Sigmoid colon (tissue), 7 donors: ENCODE results near the gene IDI2. TPM values are rescaled to one million over a fixed set of nuclear protein-coding genes. Genes with fewer than 3 reads are reported as not detected.

Source experiments
- DNase-seq: peaks from one replicate; pipeline ENCODE4 v3.0.0-alpha.2; 2019
- H3K27ac ChIP-seq, 4 donors: fragments of 200-600 bp; sonication (generic); one replicate each; pipeline ENCODE4 v1.5.1; 2016 to 2019; ENCODE audit warnings: mild to moderate bottlenecking in 1 of 4
- H3K27me3 ChIP-seq, 3 donors: fragments of 200-600 bp; sonication (generic); one replicate each; pipeline ENCODE4 v1.5.1; 2019; ENCODE audit warnings: mild to moderate bottlenecking in 1 of 3
- H3K36me3 ChIP-seq, 4 donors: fragments of 200-600 bp; sonication (generic); one replicate each; pipeline ENCODE4 v1.5.1; 2016 to 2019
- H3K4me1 ChIP-seq, 4 donors: fragments of 200-600 bp; sonication (generic); one replicate each; pipeline ENCODE4 v1.5.1; 2017 to 2019
- H3K4me3 ChIP-seq, 4 donors: fragments of 200-600 bp; sonication (generic); one replicate each; pipeline ENCODE4 v1.5.1; 2017 to 2019; ENCODE audit warnings: mild to moderate bottlenecking in 2 of 4, moderate library complexity in 1 of 4
- H3K9me3 ChIP-seq, 4 donors: fragments of 200-600 bp in 3 of 4; sonication (generic) in 3 of 4; one replicate each; pipeline versions ENCODE4 v1.5.1 to v1.6.1; 2013 to 2019
- CTCF ChIP-seq, 4 experiments: fragments of 450-650 bp in 3 of 4; fragments of 200-600 bp in 1 of 4; IDR thresholded peaks; one replicate each; pipeline ENCODE4 v1.5.1; 2016 to 2019; ENCODE audit warnings: antibody characterized with exemption in 4 of 4, mild to moderate bottlenecking in 3 of 4, moderate library complexity in 2 of 4
- EP300 ChIP-seq, 4 donors: sonication (generic); formaldehyde crosslinking; IDR thresholded peaks; one replicate each; pipeline ENCODE4 v1.6.1; 2017; ENCODE audit warnings: antibody characterized with exemption in 4 of 4
- POLR2A ChIP-seq, 2 donors: fragments of 450-650 bp; IDR thresholded peaks; one replicate each; pipeline ENCODE4 v1.6.1; 2016; ENCODE audit warnings: antibody characterized with exemption in 2 of 2, mild to moderate bottlenecking in 2 of 2, moderate library complexity in 2 of 2
- POLR2AphosphoS5 ChIP-seq, 4 donors: sonication (generic); formaldehyde crosslinking; IDR thresholded peaks; one replicate each; pipeline ENCODE4 v1.6.1; 2017; ENCODE audit warnings: antibody characterized with exemption in 4 of 4
- WGBS, 2 donors: extraction: QIAGEN DNeasy Blood & Tissue Kit; methylation state at CpG; one replicate each; pipeline ENCODE4 v1.1.7; 2013; 5-methylcytosine and 5-hydroxymethylcytosine counted together
- intact Hi-C: fragments of 100-400 bp; cut with DNase I; formaldehyde crosslinking; loops from one replicate; pipeline ENCODE4 v1.15.1; 2023
- polyA plus RNA-seq, 3 donors: library from polyadenylated mRNA; stranded (reverse); fragments of 200-250 nt; gene quantifications; one replicate each; pipeline ENCODE4 v1.2.3, GENCODE V29; 2013
- total RNA-seq, 4 donors: library from RNA; depleted of rRNA; stranded (reverse); fragments of >200 nt; gene quantifications; one replicate each; pipeline ENCODE4 v1.1.0, GENCODE V29; 2016
- donor health status: healthy with polysubstance abuse.
- donor health status: Bipolar disorder and iron deficiency.
- donor health status: healthy.

The IDI2 gene
- total and polyA plus RNA-seq, 7 donors = not detected

DNA sequence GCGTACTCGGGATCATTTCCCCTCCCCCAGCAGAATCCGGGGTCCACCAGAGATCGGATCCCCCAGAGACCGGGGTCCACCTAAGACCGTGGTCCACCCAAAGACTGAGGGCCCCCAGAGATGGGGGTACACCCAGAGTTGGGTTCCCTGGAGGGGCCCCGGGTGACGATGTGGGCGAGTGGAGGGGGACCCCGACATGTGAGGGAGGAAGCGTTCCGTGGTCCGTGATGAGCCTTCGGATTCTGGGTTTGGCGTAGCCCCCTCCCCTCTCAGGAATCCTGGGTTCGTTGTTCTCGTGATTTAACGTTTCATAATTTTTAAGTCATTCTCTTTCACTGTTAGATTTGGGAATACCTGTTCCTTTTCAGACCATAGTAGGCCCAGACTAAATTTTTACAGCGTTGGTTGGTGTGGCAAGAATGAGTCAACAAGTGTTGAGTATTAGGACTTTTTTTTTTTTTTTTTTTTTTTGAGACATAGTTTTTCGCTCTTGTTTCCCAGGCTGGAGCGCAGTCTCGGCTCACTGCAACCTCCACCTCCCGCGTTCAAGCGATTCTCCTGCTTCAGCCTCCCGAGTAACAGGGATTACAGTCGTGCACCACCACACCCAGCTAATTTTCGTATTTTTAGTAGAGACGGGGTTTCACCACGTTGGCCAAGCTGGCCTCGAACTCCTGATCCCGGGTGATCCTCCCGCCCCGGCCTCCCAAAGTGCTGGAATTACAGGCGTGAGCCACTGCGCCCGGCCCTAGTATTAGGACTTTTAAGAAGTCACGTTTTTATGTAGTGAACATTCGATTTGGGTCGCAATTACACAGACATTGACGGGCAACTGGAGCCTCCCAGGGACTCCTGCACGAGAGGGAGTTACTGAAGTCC lies 36.8 kb downstream of the IDI2 start:
- H3K36me3 ChIP-seq = peaks cover 0 to 16% (median 9%) of the 10 kb centered on the region in 4 donors
- DNase-seq = no peak
- intact Hi-C loops = loop anchor here (1.0 to 5.0 kb wide), 2 partner anchors 58 kb away; partner anchors contain the start of genes IDI1 and LARP4B
- TF ChIP-seq POLR2A (IDR thresholded peaks at IDR 0.05) (no peak), CTCF (IDR thresholded peaks at IDR 0.05) (no peak), POLR2AphosphoS5 (IDR thresholded peaks at IDR 0.05) (no peak), EP300 (IDR thresholded peaks at IDR 0.05) (no peak)
- peaks cover 0 to 27% (median 23%) of the 10 kb centered on the region in 4 donors for H3K4me1 ChIP-seq
- peak overlapping the region; percentile 76 to 97 (median 96) for H3K4me3 ChIP-seq
- WGBS, 2 donors = 28 to 31% methylated on average over 42 of the region's 42 CpGs
- no peaks in the 10 kb centered on the region for H3K9me3 ChIP-seq
- H3K27ac ChIP-seq = peak overlapping the region; percentile 93 to 97 (median 94)
- H3K27me3 ChIP-seq = no peaks in the 10 kb centered on the region

DNA sequence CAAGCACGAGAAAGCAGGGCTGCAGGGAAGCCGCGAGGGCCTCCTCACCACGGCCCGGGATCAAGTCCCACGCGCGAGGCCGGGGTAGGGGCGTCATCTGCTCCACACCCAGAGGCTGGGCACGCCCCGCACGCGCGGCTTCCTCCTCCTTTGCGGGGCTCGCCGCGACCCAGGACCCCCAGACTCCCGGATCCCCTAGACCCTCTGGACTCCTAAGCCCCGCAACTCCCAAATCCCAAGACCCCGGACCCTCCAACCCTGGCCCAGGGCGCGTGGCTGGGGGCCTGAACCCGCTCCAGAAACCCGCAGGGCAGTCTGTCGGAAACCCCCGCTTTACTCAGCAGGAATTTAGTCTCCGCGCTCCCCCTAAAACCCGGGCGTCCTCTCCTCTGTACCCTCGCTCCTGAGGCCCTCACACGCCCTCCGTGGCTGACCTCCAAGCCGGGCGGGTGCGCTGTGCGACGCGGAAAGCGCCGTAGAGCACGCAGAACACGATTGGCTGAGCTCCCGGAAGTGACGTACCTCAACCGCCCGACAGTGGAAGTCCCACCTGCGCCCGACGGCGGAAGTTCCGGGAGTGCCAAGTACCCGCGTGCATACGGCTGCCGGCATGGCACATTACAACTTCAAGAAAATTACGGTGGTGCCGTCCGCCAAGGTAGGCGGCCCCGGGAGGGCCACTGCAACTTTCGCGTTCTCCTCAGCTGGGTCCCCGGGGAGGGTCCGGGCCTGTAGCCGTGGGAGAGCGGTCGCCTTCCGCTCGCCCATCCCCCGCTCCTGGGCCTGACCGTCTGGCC lies 37.6 kb downstream of the IDI2 start, which contains the start of gene GTPBP4:
TSS of gene GTPBP4 (plus strand) at position 565 of the 797 bp plus-strand sequence. CDS start at position 611, 46 bp downstream.
- H3K4me1 ChIP-seq = peaks cover 0 to 27% (median 23%) of the 10 kb centered on the region in 4 donors
- peaks cover 0 to 8% (median 3%) of the 10 kb centered on the region in 4 donors for H3K36me3 ChIP-seq
- peak within 1 kb of the TSS; percentile 76 to 97 (median 96) for H3K4me3 ChIP-seq
- 0 to 1% methylated on average over 74 of the region's 74 CpGs for WGBS, 2 donors
- no peaks in the 10 kb centered on the region for H3K27me3 ChIP-seq
- H3K9me3 ChIP-seq = no peaks in the 10 kb centered on the region
- H3K27ac ChIP-seq = peak within 1 kb of the TSS; percentile 93 to 97 (median 94)
- TF ChIP-seq POLR2A (IDR thresholded peaks at IDR 0.05) (peak; percentile 60 to 67), EP300 (IDR thresholded peaks at IDR 0.05) (no peak), CTCF (IDR thresholded peaks at IDR 0.05) (no peak), POLR2AphosphoS5 (IDR thresholded peaks at IDR 0.05) (peak; percentile 81 to 91 (median 84))
- DNase-seq = peak; percentile 99
- intact Hi-C loops = loop anchor here (1.0 to 5.0 kb wide), 2 partner anchors 57 to 59 kb away; partner anchors contain the start of genes IDI1 and LARP4B

DNA sequence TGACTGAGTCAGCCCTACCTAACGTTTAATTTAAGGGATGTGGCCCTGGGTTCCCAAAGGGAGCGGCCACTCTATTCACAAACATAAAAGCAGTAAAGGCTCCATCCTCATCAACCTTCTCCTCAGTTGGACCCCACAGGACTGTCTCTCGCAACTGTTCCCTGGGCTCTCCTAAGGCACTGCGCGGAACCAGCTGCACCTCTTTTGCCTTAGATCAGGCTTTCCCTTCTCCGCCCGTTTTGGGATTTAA lies 38.1 kb downstream of the IDI2 start:
- intact Hi-C loops = loop anchor here (5.0 kb wide), 1 partner anchor 60 kb away; the partner anchor contains the start of gene IDI1
- peak overlapping the region; percentile 93 to 97 (median 94) for H3K27ac ChIP-seq
- 2 to 8% methylated on average over 7 of the region's 7 CpGs for WGBS, 2 donors

More for the DNA sequence above, 38.1 kb downstream of the IDI2 start:
- Histone ChIP-seq H3K27me3 (no peaks in the 10 kb centered on the region), H3K9me3 (no peaks in the 10 kb centered on the region), H3K4me3 (peak overlapping the region; percentile 76 to 97 (median 96)), H3K36me3 (peaks cover 0 to 3% (median under 1%) of the 10 kb centered on the region in 4 donors), H3K4me1 (peaks cover 0 to 27% (median 23%) of the 10 kb centered on the region in 4 donors)
- no peak for TF ChIP-seq CTCF (IDR thresholded peaks at IDR 0.05)
- TF ChIP-seq EP300 (IDR thresholded peaks at IDR 0.05) = no peak
- TF ChIP-seq POLR2A (IDR thresholded peaks at IDR 0.05) = no peak
- no peak for TF ChIP-seq POLR2AphosphoS5 (IDR thresholded peaks at IDR 0.05)
- DNase-seq = no peak
